H9 (cell line): Measurements from ENCODE around the gene DIO2. TPM values are rescaled to one million over a fixed set of nuclear protein-coding genes. Genes with fewer than 3 reads are reported as not detected.

Experiments
- DNase-seq: peaks from one replicate; pipeline ENCODE4 v3.0.0-alpha.2; 2017
- H2AFZ ChIP-seq: one replicate; pipeline ENCODE4 v1.6.1; 2013; ENCODE audit warnings: mild to moderate bottlenecking, low read length, control low read depth, moderate library complexity
- H2AK5ac ChIP-seq: 2 replicates; pipeline ENCODE4 v1.6.1; 2013; ENCODE audit warnings: low read length, control low read depth, mixed read lengths; ENCODE audit not compliant: insufficient read length
- H2BK120ac ChIP-seq: one replicate; pipeline ENCODE4 v1.6.1; 2013; ENCODE audit warnings: low read depth, mild to moderate bottlenecking, low read length, control low read depth, inconsistent platforms; ENCODE audit not compliant: poor library complexity, severe bottlenecking
- H2BK12ac ChIP-seq: 2 replicates; pipeline ENCODE4 v1.6.1; 2013; ENCODE audit warnings: low read length, control low read depth, mixed read lengths, low read depth; ENCODE audit not compliant: insufficient read length
- H2BK15ac ChIP-seq: 2 replicates; pipeline ENCODE4 v1.6.1; 2013; ENCODE audit warnings: low read depth, low read length, control low read depth
- H2BK20ac ChIP-seq: one replicate; pipeline ENCODE4 v1.6.1; 2013; ENCODE audit warnings: low read depth, mild to moderate bottlenecking, low read length, control low read depth, inconsistent platforms; ENCODE audit not compliant: poor library complexity, severe bottlenecking
- H2BK5ac ChIP-seq: 2 replicates; pipeline ENCODE4 v1.6.1; 2013; ENCODE audit warnings: low read length, control low read depth, mixed read lengths; ENCODE audit not compliant: insufficient read length
- H3K14ac ChIP-seq: 2 replicates; pipeline ENCODE4 v1.6.1; 2013; ENCODE audit warnings: low read length, control low read depth; ENCODE audit not compliant: insufficient read depth
- H3K18ac ChIP-seq: 2 replicates; pipeline ENCODE4 v1.6.1; 2013; ENCODE audit warnings: low read depth, mild to moderate bottlenecking, mixed read lengths, low read length, control low read depth; ENCODE audit not compliant: insufficient read length
- H3K23ac ChIP-seq: 2 replicates; pipeline ENCODE4 v1.6.1; 2013; ENCODE audit warnings: low read length, control low read depth, mixed read lengths, low read depth; ENCODE audit not compliant: insufficient read length
- H3K23me2 ChIP-seq: 2 replicates; pipeline ENCODE4 v1.6.1; 2013; ENCODE audit warnings: low read depth, mild to moderate bottlenecking, mixed read lengths, low read length, control low read depth; ENCODE audit not compliant: insufficient read length, poor library complexity, severe bottlenecking
- H3K27ac ChIP-seq: 2 replicates; pipeline ENCODE4 v1.5.1; 2013; ENCODE audit warnings: low read length, control low read depth, mixed read lengths, low read depth; ENCODE audit not compliant: insufficient read length
- H3K27me3 ChIP-seq: 2 replicates; pipeline ENCODE4 v1.6.1; 2013; ENCODE audit warnings: low read length, control low read depth, inconsistent platforms; ENCODE audit not compliant: insufficient read depth
- H3K4ac ChIP-seq: 2 replicates; pipeline ENCODE4 v1.6.1; 2013; ENCODE audit warnings: low read depth, mild to moderate bottlenecking, control low read depth, inconsistent platforms, low read length, moderate library complexity
- H3K4me1 ChIP-seq: 2 replicates; pipeline ENCODE4 v1.6.1; 2013; ENCODE audit warnings: low read length, control low read depth, inconsistent platforms; ENCODE audit not compliant: insufficient read depth
- H3K4me2 ChIP-seq: 2 replicates; pipeline ENCODE4 v1.6.1; 2013; ENCODE audit warnings: low read length, control low read depth, mixed read lengths; ENCODE audit not compliant: insufficient read length, insufficient read depth
- H3K56ac ChIP-seq: 2 replicates; pipeline ENCODE4 v1.6.1; 2013; ENCODE audit warnings: low read depth, mild to moderate bottlenecking, mixed read lengths, low read length, control low read depth; ENCODE audit not compliant: insufficient read length
- H3K79me1 ChIP-seq: 2 replicates; pipeline ENCODE4 v1.6.1; 2013; ENCODE audit warnings: low read depth, mild to moderate bottlenecking, moderate library complexity, low read length, control low read depth, inconsistent platforms; ENCODE audit not compliant: insufficient read depth, poor library complexity, severe bottlenecking
- H3K79me2 ChIP-seq: 2 replicates; pipeline ENCODE4 v1.6.1; 2013; ENCODE audit warnings: low read length, control low read depth, inconsistent platforms; ENCODE audit not compliant: insufficient read depth
- H3K9ac ChIP-seq: 2 replicates; pipeline ENCODE4 v1.6.1; 2013; ENCODE audit warnings: low read length, control low read depth, mixed read lengths; ENCODE audit not compliant: insufficient read length; ENCODE audit errors: extremely low read depth
- H3K9me3 ChIP-seq: one replicate; pipeline ENCODE4 v1.6.1; 2013; ENCODE audit warnings: low read depth, low read length, inconsistent platforms; ENCODE audit not compliant: control insufficient read depth
- H3T11ph ChIP-seq: one replicate; pipeline ENCODE4 v1.6.1; 2013; ENCODE audit warnings: mild to moderate bottlenecking, low read length, control low read depth, inconsistent platforms
- H4K20me1 ChIP-seq: one replicate; pipeline ENCODE4 v1.6.1; 2013; ENCODE audit not compliant: control insufficient read depth, insufficient read length, insufficient read depth
- H4K5ac ChIP-seq: 2 replicates; pipeline ENCODE4 v1.6.1; 2013; ENCODE audit warnings: low read depth, mild to moderate bottlenecking, mixed read lengths, low read length, control low read depth; ENCODE audit not compliant: insufficient read length
- H4K8ac ChIP-seq: replicated peaks from 2 replicates; pipeline ENCODE4 v1.6.1; 2013; ENCODE audit warnings: low read length, control low read depth, mixed read lengths, low read depth; ENCODE audit not compliant: insufficient read length
- H4K91ac ChIP-seq: 2 replicates; pipeline ENCODE4 v1.6.1; 2013; ENCODE audit warnings: low read depth, mild to moderate bottlenecking, moderate library complexity, mixed read lengths, low read length, control low read depth; ENCODE audit not compliant: insufficient read length
- H3K27ac Mint-ChIP-seq, 3 experiments: 2 replicates in 2 of 3; 3 replicates in 1 of 3; pipeline ENCODE4 v1.8.0; 2020 to 2021; ENCODE audit warnings: mixed read lengths in 3 of 3, mild to moderate bottlenecking in 1 of 3, moderate library complexity in 1 of 3
- H3K27me3 Mint-ChIP-seq: 2 replicates; pipeline ENCODE4 v1.8.0; 2021; ENCODE audit warnings: low read depth, mild to moderate bottlenecking, moderate library complexity, mixed read lengths
- H3K36me3 Mint-ChIP-seq, 3 experiments: 2 replicates in 2 of 3; 3 replicates in 1 of 3; pipeline ENCODE4 v1.8.0; 2020 to 2021; ENCODE audit warnings: low read depth in 3 of 3, mixed read lengths in 3 of 3; ENCODE audit not compliant: insufficient read depth in 1 of 3
- H3K4me1 Mint-ChIP-seq, 2 experiments: 2 replicates each; pipeline ENCODE4 v1.8.0; 2020; ENCODE audit warnings: mixed read lengths in 2 of 2
- H3K4me3 Mint-ChIP-seq, 2 experiments: 2 replicates in 1 of 2; 3 replicates in 1 of 2; pipeline ENCODE4 v1.8.0; 2020 to 2021; ENCODE audit warnings: mild to moderate bottlenecking in 2 of 2, mixed read lengths in 2 of 2, moderate library complexity in 1 of 2
- H3K9me3 Mint-ChIP-seq, 2 experiments: 2 replicates in 1 of 2; 3 replicates in 1 of 2; pipeline ENCODE4 v1.8.0; 2020; ENCODE audit warnings: mild to moderate bottlenecking in 2 of 2, mixed read lengths in 2 of 2, moderate library complexity in 1 of 2
- CTCF ChIP-seq: fragments of 200-600 bp; sonication (generic); conservative IDR thresholded peaks from 3 replicates; pipeline ENCODE4 v1.8.0; 2021; ENCODE audit warnings: antibody characterized with exemption, mild to moderate bottlenecking
- WGBS: extraction: QIAGEN DNeasy Blood & Tissue Kit; methylation state at CpG from one replicate; pipeline ENCODE4 v1.1.7; 2013; ENCODE audit warnings: missing lambda C conversion rate, low lambda C conversion rate, mixed read lengths; ENCODE audit not compliant: insufficient read length; ENCODE audit errors: extremely low coverage; 5-methylcytosine and 5-hydroxymethylcytosine counted together
- total RNA-seq: library from RNA; stranded (reverse); gene quantifications from 2 replicates; pipeline ENCODE4 v1.2.1, GENCODE V29; 2021

The DIO2 gene
- total RNA-seq, 1 experiment from 2014 or later: not detected

GRCh38 chr14:80212023-80212397 lies 706 bp upstream of the DIO2 start:
- no peak for TF ChIP-seq CTCF

More at GRCh38 chr14:80212023-80212397, 706 bp upstream of the DIO2 start:
- Histone ChIP-seq H3K14ac (no peak overlapping the region), H2BK15ac (no peak overlapping the region), H3K4me1 (no peaks in the 10 kb centered on the region; the same call in 1 of the 2 replicates), H3K23me2 (no peaks in the 10 kb centered on the region), H2AK5ac (no peak overlapping the region), H3T11ph (no peak overlapping the region), H4K20me1 (no peaks in the 10 kb centered on the region), H4K91ac (no peak overlapping the region), H2BK120ac (no peak overlapping the region), H3K23ac (no peak overlapping the region), H3K79me2 (no peaks in the 10 kb centered on the region), H4K5ac (no peak overlapping the region), H2AFZ (no peak overlapping the region), H4K8ac (no peak overlapping the region), H3K18ac (no peak overlapping the region), H3K9me3 (no peaks in the 10 kb centered on the region), H2BK12ac (no peak overlapping the region), H3K27ac (no peak overlapping the region), H3K4ac (no peak overlapping the region), H3K9ac (no peak overlapping the region), H2BK20ac (no peak overlapping the region), H2BK5ac (no peak overlapping the region), H3K79me1 (no peaks in the 10 kb centered on the region), H3K56ac (no peak overlapping the region), H3K4me2 (no peak overlapping the region), H3K27me3 (no peaks in the 10 kb centered on the region; the same call in 1 of the 2 replicates)
- H3K4me3 Mint-ChIP-seq: no peak overlapping the region
- no peaks in the 10 kb centered on the region for H3K36me3 Mint-ChIP-seq
- H3K4me1 Mint-ChIP-seq: peaks cover 11 to 16% of the 10 kb centered on the region in 2 experiments
- peaks cover 14% of the 10 kb centered on the region for H3K27me3 Mint-ChIP-seq
- no peak for DNase-seq
- WGBS: no CpG with 5 or more reads among the region's 5 CpGs
- H3K27ac Mint-ChIP-seq: peak overlapping the region in 1 of 3 experiments; percentile 9; a peak in 1 of 7 replicates
- H3K9me3 Mint-ChIP-seq: no peaks in the 10 kb centered on the region
